B cell (primary cell): ENCODE measurements around the gene WDR75. TPM values are rescaled to one million over a fixed set of nuclear protein-coding genes. Genes with fewer than 3 reads are reported as not detected.
A peak's percentile ranks its signal among the peaks of the same experiment; 100 is the strongest.

Experiments used
- ATAC-seq: fragments of 200-7000 bp; cut with Tn5 transposase; one replicate; pipeline ENCODE4 v1.10.0; 2021; ENCODE audit warnings: low read depth, mild to moderate bottlenecking, moderate number of reproducible peaks, moderate library complexity
- CTCF ChIA-PET: fragments of 350-600 bp; sonication (Branson Sonifier 250); formaldehyde crosslinking; loops from one replicate; lab custom pipeline; 2021; ENCODE audit warnings: antibody characterized with exemption, inconsistent platforms; lab: Charles Lee
- POLR2A ChIA-PET: fragments of 350-600 bp; sonication (Branson Sonifier 250); formaldehyde crosslinking; loops from one replicate; lab custom pipeline; 2021; ENCODE audit warnings: antibody characterized with exemption; lab: Charles Lee
- DNase-seq: peaks from one replicate; pipeline ENCODE4 v3.0.0; 2013
- H2AFZ ChIP-seq: 2 replicates; pipeline ENCODE4 v1.6.1; 2012; ENCODE audit warnings: mild to moderate bottlenecking, low read depth, low read length; ENCODE audit not compliant: insufficient read depth, poor library complexity, severe bottlenecking
- H3K27ac ChIP-seq, 2 donors: 1 replicate in 1 of 2; 2 replicates in 1 of 2; pipeline ENCODE4 v1.5.1; 2012 to 2013; ENCODE audit warnings: low read length in 2 of 2, mild to moderate bottlenecking in 2 of 2, moderate library complexity in 1 of 2
- H3K27me3 ChIP-seq, 4 experiments: fragments of 200-600 bp in 1 of 4; sonication (generic) in 1 of 4; replicated peaks in 1 of 4; 1 replicate in 2 of 4; 2 replicates in 2 of 4; pipeline versions ENCODE4 v1.6.1 to v1.7.0; 2013 to 2016; ENCODE audit warnings: low read length in 3 of 4, mild to moderate bottlenecking in 2 of 4, mixed read lengths in 1 of 4, moderate library complexity in 1 of 4; ENCODE audit not compliant: insufficient read depth in 4 of 4, control insufficient read depth in 3 of 4; ENCODE audit errors: control extremely low read depth in 1 of 4
- H3K36me3 ChIP-seq, 2 experiments: replicated peaks in 1 of 2; 1 replicate in 1 of 2; 2 replicates in 1 of 2; pipeline versions ENCODE4 v1.6.1 to v1.7.1; 2013; ENCODE audit warnings: low read length in 1 of 2; ENCODE audit not compliant: insufficient read depth in 2 of 2, control insufficient read depth in 1 of 2; ENCODE audit errors: control extremely low read depth in 1 of 2, extremely low read depth in 1 of 2
- H3K4me1 ChIP-seq, 2 donors: fragments of 200-600 bp in 1 of 2; sonication (generic) in 1 of 2; 1 replicate in 1 of 2; 2 replicates in 1 of 2; pipeline versions ENCODE4 v1.5.1 to v1.6.1; 2013 to 2017; ENCODE audit warnings: low read length in 2 of 2; ENCODE audit not compliant: control insufficient read depth in 2 of 2, insufficient read depth in 2 of 2
- H3K4me2 ChIP-seq: replicated peaks from 2 replicates; pipeline ENCODE3; 2012; ENCODE audit warnings: mild to moderate bottlenecking, low read depth, low read length; ENCODE audit not compliant: poor library complexity, severe bottlenecking
- H3K4me3 ChIP-seq, 5 experiments: fragments of 200-600 bp in 1 of 5; sonication (generic) in 1 of 5; 1 replicate in 3 of 5; 2 replicates in 2 of 5; pipeline versions ENCODE4 v1.5.1 to v1.7.0; 2011 to 2016; ENCODE audit warnings: low read length in 4 of 5, mild to moderate bottlenecking in 4 of 5, low read depth in 2 of 5, control low read depth in 1 of 5, moderate library complexity in 1 of 5; ENCODE audit not compliant: insufficient read depth in 1 of 5; ENCODE audit errors: control extremely low read depth in 1 of 5, extremely low read depth in 1 of 5
- H3K79me2 ChIP-seq: fragments of 200-600 bp; sonication (generic); one replicate; pipeline ENCODE4 v1.6.0; 2016; ENCODE audit warnings: low read length; ENCODE audit not compliant: control insufficient read depth, insufficient read depth
- H3K9ac ChIP-seq: fragments of 200-600 bp; sonication (generic); 2 replicates; pipeline ENCODE4 v1.6.1; 2017; ENCODE audit warnings: mild to moderate bottlenecking, low read length, moderate library complexity
- H3K9me3 ChIP-seq, 3 donors: one replicate each; pipeline versions ENCODE4 v1.6.1 to v1.7.1; 2013; ENCODE audit warnings: low read length in 2 of 3; ENCODE audit not compliant: control insufficient read depth in 2 of 3, insufficient read depth in 1 of 3; ENCODE audit errors: control extremely low read depth in 1 of 3
- H4K20me1 ChIP-seq: 2 replicates; pipeline ENCODE4 v1.6.0; 2012; ENCODE audit warnings: mild to moderate bottlenecking, low read length; ENCODE audit not compliant: insufficient read depth, control insufficient read depth, poor library complexity, severe bottlenecking
- H3K27ac Mint-ChIP-seq: one replicate; pipeline ENCODE4 v1.8.0; 2021; ENCODE audit warnings: mixed read lengths
- H3K27me3 Mint-ChIP-seq: one replicate; pipeline ENCODE4 v1.8.0; 2021; ENCODE audit warnings: mixed read lengths
- H3K4me1 Mint-ChIP-seq: one replicate; pipeline ENCODE4 v1.8.0; 2021; ENCODE audit warnings: mixed read lengths
- H3K4me3 Mint-ChIP-seq: one replicate; pipeline ENCODE4 v1.8.0; 2021; ENCODE audit warnings: mixed read lengths
- H3K9me3 Mint-ChIP-seq: one replicate; pipeline ENCODE4 v1.8.0; 2022; ENCODE audit warnings: mixed read lengths; ENCODE audit not compliant: insufficient read depth
- CTCF ChIP-seq: fragments of 200-600 bp; IDR thresholded peaks from one replicate; pipeline ENCODE4 v1.8.0; 2022; ENCODE audit warnings: antibody characterized with exemption, mild to moderate bottlenecking
- EZH2 ChIP-seq: IDR thresholded peaks from 2 replicates; pipeline ENCODE4 v1.6.1; 2012; ENCODE audit warnings: borderline replicate concordance, low read depth, mild to moderate bottlenecking, moderate library complexity, low read length; ENCODE audit not compliant: insufficient read depth, poor library complexity, severe bottlenecking
- WGBS: methylation state at CpG from one replicate; pipeline ENCODE4 v1.1.5; 2013; ENCODE audit warnings: missing lambda C conversion rate; ENCODE audit not compliant: insufficient coverage; 5-methylcytosine and 5-hydroxymethylcytosine counted together
- intact Hi-C: fragments of 100-400 bp; cut with micrococcal nuclease; formaldehyde crosslinking; loops from one replicate; pipeline ENCODE4 v1.10.0; 2022
- polyA plus RNA-seq: library from polyadenylated mRNA; depleted of rRNA; stranded (reverse); fragments of >200 nt; gene quantifications from 2 replicates; pipeline ENCODE4 v1.2.3, GENCODE V29; 2012
- total RNA-seq, 2 donors: library from RNA; stranded (reverse); fragments of 120-200 nt in 1 of 2; gene quantifications; 1 replicate in 1 of 2; 2 replicates in 1 of 2; pipeline versions ENCODE4 v1.2.3 to v1.2.4, GENCODE V29; 2013 to 2022

The WDR75 gene
- total and polyA plus RNA-seq, 2 donors (not counting 1 experiment from before 2014, with no cell fraction given), result 17.6 to 51.2 TPM

GRCh38 chr2:189465478-189465877, 24.2 kb downstream of the WDR75 start:
- intact Hi-C loops, result no loop called here
- WGBS, result no CpG with 5 or more reads among the region's 3 CpGs
- H3K36me3 ChIP-seq, result peaks cover 30 to 88% of the 10 kb centered on the region in 2 experiments
- Mint-ChIP-seq H3K4me3 (no peak overlapping the region), H3K9me3 (no peaks in the 10 kb centered on the region), H3K27me3 (no peaks in the 10 kb centered on the region), H3K4me1 (peaks cover 22% of the 10 kb centered on the region), H3K27ac (peak overlapping the region; percentile 46)
- H3K27ac ChIP-seq, result no peak overlapping the region
- no peak overlapping the region for H3K4me2 ChIP-seq
- H3K9me3 ChIP-seq, result no peaks in the 10 kb centered on the region
- no peak overlapping the region for H3K9ac ChIP-seq
- no peaks in the 10 kb centered on the region for H3K27me3 ChIP-seq
- TF ChIP-seq CTCF, result no peak
- TF ChIP-seq EZH2, result no peak
- H3K4me3 ChIP-seq, result no peak overlapping the region
- H3K4me1 ChIP-seq, result peaks cover 0 to 5% of the 10 kb centered on the region in 2 donors
- CTCF ChIA-PET, result no interaction called here
- no peak for ATAC-seq
- no peaks in the 10 kb centered on the region for H4K20me1 ChIP-seq
- no peaks in the 10 kb centered on the region for H3K79me2 ChIP-seq
- no peak for DNase-seq
- POLR2A ChIA-PET, result no interaction called here
- no peak overlapping the region for H2AFZ ChIP-seq

DNA sequence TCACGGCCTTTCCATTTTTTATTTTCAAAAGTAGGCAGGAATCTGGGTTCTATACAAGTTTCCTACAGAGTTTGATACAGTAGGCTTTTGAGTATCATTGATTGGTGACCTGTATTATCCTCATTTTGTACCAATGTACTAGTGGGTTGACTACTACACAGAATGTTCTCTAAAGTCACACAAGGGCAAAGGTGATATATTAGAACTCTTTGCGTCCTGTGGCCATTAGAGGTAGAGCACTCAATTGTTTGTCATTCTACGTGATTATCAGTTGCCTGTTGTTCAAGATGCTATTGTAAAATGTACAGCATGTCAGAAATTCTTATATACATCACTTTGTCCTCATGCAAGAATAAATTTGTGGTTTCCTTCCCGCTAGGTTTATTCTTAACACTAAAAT, 24.8 kb downstream of the WDR75 start:
- H3K27ac Mint-ChIP-seq, result no peak overlapping the region
- H3K9me3 ChIP-seq, result no peaks in the 10 kb centered on the region
- no peak overlapping the region for H3K4me3 Mint-ChIP-seq
- no peaks in the 10 kb centered on the region for H4K20me1 ChIP-seq
- no peak overlapping the region for H3K27ac ChIP-seq
- ChIA-PET POLR2A (no interaction called here), CTCF (no interaction called here)
- H3K36me3 ChIP-seq, result peaks cover 30 to 87% of the 10 kb centered on the region in 2 experiments
- TF ChIP-seq EZH2 (no peak), CTCF (no peak)
- no peaks in the 10 kb centered on the region for H3K27me3 ChIP-seq
- DNase-seq (no peak), ATAC-seq (no peak)
- H3K27me3 Mint-ChIP-seq, result no peaks in the 10 kb centered on the region
- H2AFZ ChIP-seq, result no peak overlapping the region
- no peak overlapping the region for H3K9ac ChIP-seq
- no peak overlapping the region for H3K4me2 ChIP-seq
- no CpG with 5 or more reads among the region's 4 CpGs for WGBS
- intact Hi-C loops, result no loop called here
- no peaks in the 10 kb centered on the region for H3K9me3 Mint-ChIP-seq
- H3K4me1 Mint-ChIP-seq, result peaks cover 22% of the 10 kb centered on the region
- no peaks in the 10 kb centered on the region for H3K79me2 ChIP-seq
- no peak overlapping the region for H3K4me3 ChIP-seq
- H3K4me1 ChIP-seq, result peaks cover 0 to 5% of the 10 kb centered on the region in 2 donors
